Epidermal melanocyte (primary cell): ENCODE data around the gene OPA3.

Experiments used
- DNase-seq: peaks from one replicate; pipeline ENCODE4 v3.0.0; 2011; ENCODE audit warnings: low spot score; ENCODE audit not compliant: insufficient read length

The OPA3 gene

GRCh38 chr19:45598267-45599001 is 13.8 kb upstream of the OPA3 start:
- DNase-seq: no peak

GRCh38 chr19:45597425-45598111 is 13.0 kb upstream of the OPA3 start:
- DNase-seq: no peak

GRCh38 chr19:45595814-45596213 is 11.2 kb upstream of the OPA3 start:
- no peak for DNase-seq

GRCh38 chr19:45593520-45593919 is 8.9 kb upstream of the OPA3 start:
- no peak for DNase-seq

GRCh38 chr19:45592366-45592765 is 7.8 kb upstream of the OPA3 start:
- DNase-seq: no peak

GRCh38 chr19:45591638-45592005 is 7.0 kb upstream of the OPA3 start:
- DNase-seq: no peak

- DNase-seq: no peak
Measured at GRCh38 chr19:45591004-45591637, 6.5 kb upstream of the OPA3 start.

GRCh38 chr19:45590300-45591003 is 5.8 kb upstream of the OPA3 start:
- no peak for DNase-seq

GRCh38 chr19:45589768-45590167 is 5.2 kb upstream of the OPA3 start:
- no peak for DNase-seq

- DNase-seq: no peak
Measured at GRCh38 chr19:45587873-45588272, 3.3 kb upstream of the OPA3 start.

- no peak for DNase-seq
Measured at GRCh38 chr19:45585158-45585577, 566 bp upstream of the OPA3 start.

- no peak for DNase-seq
Measured at GRCh38 chr19:45581576-45581975, 3.0 kb downstream of the OPA3 start.

- DNase-seq: no peak
Measured at GRCh38 chr19:45578861-45579260, 5.7 kb downstream of the OPA3 start.

GRCh38 chr19:45577111-45577905 is 7.3 kb downstream of the OPA3 start:
- DNase-seq: no peak

- no peak for DNase-seq
Measured at GRCh38 chr19:45576682-45577081, 7.9 kb downstream of the OPA3 start.

GRCh38 chr19:45575216-45575615 is 9.4 kb downstream of the OPA3 start:
- no peak for DNase-seq

GRCh38 chr19:45574526-45574925 is 10.1 kb downstream of the OPA3 start:
- DNase-seq: no peak

GRCh38 chr19:45571457-45572220 is 13.0 kb downstream of the OPA3 start:
- no peak for DNase-seq

GRCh38 chr19:45569619-45570421 is 14.8 kb downstream of the OPA3 start:
- peak; percentile 59 for DNase-seq

GRCh38 chr19:45568732-45569131 is 15.9 kb downstream of the OPA3 start:
- no peak for DNase-seq
